ENCODE data around the gene USP22.

- TF ChIP-seq, protein P1, sequence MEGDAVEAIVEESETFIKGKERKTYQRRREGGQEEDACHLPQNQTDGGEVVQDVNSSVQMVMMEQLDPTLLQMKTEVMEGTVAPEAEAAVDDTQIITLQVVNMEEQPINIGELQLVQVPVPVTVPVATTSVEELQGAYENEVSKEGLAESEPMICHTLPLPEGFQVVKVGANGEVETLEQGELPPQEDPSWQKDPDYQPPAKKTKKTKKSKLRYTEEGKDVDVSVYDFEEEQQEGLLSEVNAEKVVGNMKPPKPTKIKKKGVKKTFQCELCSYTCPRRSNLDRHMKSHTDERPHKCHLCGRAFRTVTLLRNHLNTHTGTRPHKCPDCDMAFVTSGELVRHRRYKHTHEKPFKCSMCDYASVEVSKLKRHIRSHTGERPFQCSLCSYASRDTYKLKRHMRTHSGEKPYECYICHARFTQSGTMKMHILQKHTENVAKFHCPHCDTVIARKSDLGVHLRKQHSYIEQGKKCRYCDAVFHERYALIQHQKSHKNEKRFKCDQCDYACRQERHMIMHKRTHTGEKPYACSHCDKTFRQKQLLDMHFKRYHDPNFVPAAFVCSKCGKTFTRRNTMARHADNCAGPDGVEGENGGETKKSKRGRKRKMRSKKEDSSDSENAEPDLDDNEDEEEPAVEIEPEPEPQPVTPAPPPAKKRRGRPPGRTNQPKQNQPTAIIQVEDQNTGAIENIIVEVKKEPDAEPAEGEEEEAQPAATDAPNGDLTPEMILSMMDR (IDR thresholded peaks at IDR 0.05; ENCODE audit: low read depth, low read length, missing input control), result no peak
- TF ChIP-seq TAF1 (conservative IDR thresholded peaks at IDR 0.05), result no peak
- TF ChIP-seq SP1 (IDR thresholded peaks at IDR 0.05), result no peak
- TF ChIP-seq NR2F2 (IDR thresholded peaks at IDR 0.05), result no peak
- no peak for TF ChIP-seq GABPA (IDR thresholded peaks at IDR 0.05 in 1 of 2, conservative IDR thresholded peaks at IDR 0.05 in 1 of 2)
- no peak for TF ChIP-seq EGR1 (IDR thresholded peaks at IDR 0.05; ENCODE audit: low read depth in 2 of 2)
- TF ChIP-seq, protein P2, sequence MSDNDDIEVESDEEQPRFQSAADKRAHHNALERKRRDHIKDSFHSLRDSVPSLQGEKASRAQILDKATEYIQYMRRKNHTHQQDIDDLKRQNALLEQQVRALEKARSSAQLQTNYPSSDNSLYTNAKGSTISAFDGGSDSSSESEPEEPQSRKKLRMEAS (IDR thresholded peaks at IDR 0.05), result no peak
- no peak for TF ChIP-seq HNF4A (conservative IDR thresholded peaks at IDR 0.05)
- no peak for TF ChIP-seq RXRA (IDR thresholded peaks at IDR 0.05)
- TF ChIP-seq REST (IDR thresholded peaks at IDR 0.05), result no peak
- TF ChIP-seq, protein P3, sequence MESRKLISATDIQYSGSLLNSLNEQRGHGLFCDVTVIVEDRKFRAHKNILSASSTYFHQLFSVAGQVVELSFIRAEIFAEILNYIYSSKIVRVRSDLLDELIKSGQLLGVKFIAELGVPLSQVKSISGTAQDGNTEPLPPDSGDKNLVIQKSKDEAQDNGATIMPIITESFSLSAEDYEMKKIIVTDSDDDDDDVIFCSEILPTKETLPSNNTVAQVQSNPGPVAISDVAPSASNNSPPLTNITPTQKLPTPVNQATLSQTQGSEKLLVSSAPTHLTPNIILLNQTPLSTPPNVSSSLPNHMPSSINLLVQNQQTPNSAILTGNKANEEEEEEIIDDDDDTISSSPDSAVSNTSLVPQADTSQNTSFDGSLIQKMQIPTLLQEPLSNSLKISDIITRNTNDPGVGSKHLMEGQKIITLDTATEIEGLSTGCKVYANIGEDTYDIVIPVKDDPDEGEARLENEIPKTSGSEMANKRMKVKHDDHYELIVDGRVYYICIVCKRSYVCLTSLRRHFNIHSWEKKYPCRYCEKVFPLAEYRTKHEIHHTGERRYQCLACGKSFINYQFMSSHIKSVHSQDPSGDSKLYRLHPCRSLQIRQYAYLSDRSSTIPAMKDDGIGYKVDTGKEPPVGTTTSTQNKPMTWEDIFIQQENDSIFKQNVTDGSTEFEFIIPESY (IDR thresholded peaks at IDR 0.05), result no peak
- no peak for TF ChIP-seq JUND (IDR thresholded peaks at IDR 0.05)
- TF ChIP-seq RAD21 (IDR thresholded peaks at IDR 0.05), result no peak
- TF ChIP-seq, protein P4, sequence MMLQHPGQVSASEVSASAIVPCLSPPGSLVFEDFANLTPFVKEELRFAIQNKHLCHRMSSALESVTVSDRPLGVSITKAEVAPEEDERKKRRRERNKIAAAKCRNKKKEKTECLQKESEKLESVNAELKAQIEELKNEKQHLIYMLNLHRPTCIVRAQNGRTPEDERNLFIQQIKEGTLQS (IDR thresholded peaks at IDR 0.05), result no peak
These were observed 30.0 kb upstream of the USP22 start for GRCh38 chr17:21072745-21073197.

Measured in liver (tissue), 3 donors.